NCI-H2029 treated with DMSO at 0.1 percent for 48 hours (cell line): ENCODE data around the gene PTPN2.

Source experiments
- DNase-seq: peaks from one replicate; lab custom pipeline; 2025; lab: John Stamatoyannopoulos, UW

The PTPN2 gene

DNA sequence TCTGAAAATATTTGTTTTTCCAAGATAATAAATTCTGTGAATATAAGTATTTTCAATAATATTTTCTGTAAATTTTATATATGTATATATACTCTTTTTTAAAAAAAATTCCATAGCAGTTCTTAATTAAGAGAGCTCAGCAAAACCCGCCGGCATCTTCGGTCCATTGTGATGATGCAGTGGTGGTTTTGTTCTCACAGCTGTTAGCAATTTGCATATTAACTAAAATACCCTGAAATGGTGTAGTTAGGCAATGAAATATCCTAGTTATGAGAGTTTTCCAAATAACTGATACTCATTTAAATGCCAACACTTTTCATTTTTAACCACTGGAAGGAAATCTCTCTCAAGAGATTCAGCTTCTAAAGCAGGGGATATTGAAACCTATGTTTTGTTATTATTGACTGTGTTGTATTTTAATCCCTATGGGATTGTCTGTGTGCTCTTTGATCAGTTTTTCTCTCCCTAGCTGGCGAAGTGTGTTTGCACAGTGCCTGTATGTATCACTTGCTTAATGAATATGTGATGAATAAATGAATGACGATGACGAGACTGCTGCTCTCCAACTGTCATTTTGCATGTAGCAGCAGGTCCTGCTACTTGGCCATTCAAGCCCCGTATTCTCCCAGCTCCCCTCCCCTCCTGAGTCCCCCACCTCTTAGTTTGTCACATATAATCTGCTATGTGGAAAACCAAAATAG is 138.8 kb downstream of the PTPN2 start:
- DNase-seq, result no peak

GRCh38 chr18:12744103-12744502 is 139.9 kb downstream of the PTPN2 start:
- DNase-seq, result peak; percentile 36

DNA sequence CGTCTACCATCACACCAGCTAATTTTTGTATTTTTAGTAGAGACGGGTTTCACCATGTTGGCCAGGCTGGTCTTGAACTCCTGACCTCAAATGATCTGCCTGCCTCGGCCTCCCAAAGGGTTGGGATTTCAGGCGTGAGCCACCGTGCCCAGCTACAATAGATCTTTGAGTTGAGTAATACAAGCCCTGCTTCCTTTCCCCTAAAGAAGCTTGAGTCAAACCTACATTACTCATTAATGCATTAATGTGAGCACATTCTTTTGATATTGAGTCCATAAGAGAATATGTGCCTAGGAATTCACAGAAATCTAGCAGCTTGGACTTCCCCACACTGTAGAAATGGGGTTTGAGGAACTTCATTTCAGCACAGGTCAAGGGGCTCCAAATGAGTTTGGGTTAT is 141.6 kb downstream of the PTPN2 start:
- DNase-seq, result no peak
